ACC112 (cell line): Measurements from ENCODE around the gene IL17RA.

Experiments used
- H2AFZ ChIP-seq: fragments of 200-600 bp; sonication (generic); one replicate; pipeline ENCODE4 v1.6.0; 2017; ENCODE audit warnings: antibody characterized with exemption, low read length; ENCODE audit not compliant: unreplicated experiment
- H3K27ac ChIP-seq: fragments of 200-600 bp; sonication (generic); 2 replicates; pipeline ENCODE4 v1.5.1; 2014; ENCODE audit warnings: low read depth, mild to moderate bottlenecking, antibody characterized with exemption, low read length, moderate library complexity
- H3K27me3 ChIP-seq: fragments of 200-600 bp; sonication (generic); 2 replicates; pipeline ENCODE4 v1.6.1; 2014; ENCODE audit warnings: mild to moderate bottlenecking, antibody characterized with exemption, low read length, moderate library complexity, mixed read lengths; ENCODE audit not compliant: insufficient read depth
- H3K36me3 ChIP-seq: fragments of 200-600 bp; sonication (generic); 2 replicates; pipeline ENCODE4 v1.6.1; 2016; ENCODE audit warnings: mild to moderate bottlenecking, antibody characterized with exemption, low read length, moderate library complexity, mixed read lengths; ENCODE audit not compliant: insufficient read depth
- H3K4me1 ChIP-seq: fragments of 200-600 bp; sonication (generic); one replicate; pipeline ENCODE4 v1.6.1; 2016; ENCODE audit warnings: low read length, mixed read lengths; ENCODE audit not compliant: insufficient read depth, unreplicated experiment, control insufficient read depth
- H3K4me3 ChIP-seq: fragments of 200-600 bp; sonication (generic); 2 replicates; pipeline ENCODE4 v1.5.1; 2014; ENCODE audit warnings: mild to moderate bottlenecking, low read depth, low read length
- H3K79me2 ChIP-seq: fragments of 200-600 bp; sonication (generic); one replicate; pipeline ENCODE4 v1.6.0; 2016; ENCODE audit warnings: low read length; ENCODE audit not compliant: control insufficient read depth, unreplicated experiment, insufficient read depth

IL17RA gene

DNA sequence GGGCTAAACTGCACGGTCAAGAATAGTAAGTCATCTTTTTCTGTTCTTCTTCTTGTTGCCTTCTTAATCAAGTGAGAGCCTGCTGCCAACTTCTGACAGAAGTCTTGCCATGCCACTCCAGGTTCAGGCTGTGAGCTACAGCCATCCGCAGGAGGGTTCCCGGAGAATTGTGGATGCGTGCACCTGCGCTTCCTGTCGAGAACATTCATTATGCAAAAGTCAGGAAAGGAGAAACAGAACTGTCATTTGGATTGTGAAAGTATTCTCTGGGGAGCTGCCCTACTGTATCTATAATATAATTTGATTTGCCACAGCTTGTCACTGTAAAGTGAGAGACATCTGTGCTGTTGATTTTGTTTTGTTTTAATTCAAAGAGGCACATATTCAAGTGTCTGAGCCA, 12.3 kb downstream of the IL17RA start:
- Histone ChIP-seq H3K27me3 (no peaks in the 10 kb centered on the region), H3K79me2 (peaks cover 11% of the 10 kb centered on the region), H3K36me3 (no peaks in the 10 kb centered on the region), H3K27ac (no peak overlapping the region), H3K4me1 (no peaks in the 10 kb centered on the region), H2AFZ (no peak overlapping the region), H3K4me3 (no peak overlapping the region)

DNA sequence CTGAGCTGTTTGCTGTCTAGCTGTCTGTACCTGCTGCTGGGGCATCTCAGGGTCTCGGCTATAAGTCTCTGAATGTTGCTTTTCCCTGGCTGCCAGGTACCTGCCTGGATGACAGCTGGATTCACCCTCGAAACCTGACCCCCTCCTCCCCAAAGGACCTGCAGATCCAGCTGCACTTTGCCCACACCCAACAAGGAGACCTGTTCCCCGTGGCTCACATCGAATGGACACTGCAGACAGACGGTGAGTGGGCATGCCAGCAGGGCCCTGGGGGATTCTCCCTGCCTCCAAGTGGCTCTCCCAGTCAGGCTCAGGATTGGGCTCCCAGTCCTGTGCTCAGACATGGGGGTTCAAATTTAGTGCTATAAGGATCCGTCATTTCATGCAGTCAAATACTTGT, 12.9 kb downstream of the IL17RA start:
- peaks cover 8% of the 10 kb centered on the region for H3K79me2 ChIP-seq
- H3K4me1 ChIP-seq: no peaks in the 10 kb centered on the region
- H2AFZ ChIP-seq: no peak overlapping the region
- no peaks in the 10 kb centered on the region for H3K36me3 ChIP-seq
- H3K4me3 ChIP-seq: no peak overlapping the region
- no peak overlapping the region for H3K27ac ChIP-seq
- H3K27me3 ChIP-seq: no peaks in the 10 kb centered on the region

DNA sequence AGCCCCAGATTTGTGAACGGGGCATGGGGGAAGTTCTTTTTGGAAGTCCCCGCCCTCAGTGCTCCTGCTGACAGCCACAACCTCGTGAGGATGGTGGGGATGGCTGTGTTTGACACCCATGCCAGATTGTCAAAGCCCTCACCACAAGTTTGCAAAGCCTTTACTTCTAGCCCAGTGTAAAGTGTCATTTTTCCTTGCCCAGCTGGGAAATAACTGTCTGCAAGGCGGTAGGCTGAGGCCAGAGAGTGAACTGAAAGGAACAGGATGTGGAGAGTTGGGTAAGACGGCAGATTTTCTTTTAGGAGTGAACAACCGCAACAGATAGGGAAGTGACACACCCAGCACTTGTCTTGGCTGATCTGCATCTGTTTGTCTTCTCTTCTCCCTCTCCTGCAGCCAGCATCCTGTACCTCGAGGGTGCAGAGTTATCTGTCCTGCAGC, 13.6 kb downstream of the IL17RA start:
- Histone ChIP-seq H3K4me3 (no peak overlapping the region), H3K36me3 (no peaks in the 10 kb centered on the region), H3K27ac (no peak overlapping the region), H3K27me3 (no peaks in the 10 kb centered on the region), H3K4me1 (no peaks in the 10 kb centered on the region), H3K79me2 (peaks cover 3% of the 10 kb centered on the region), H2AFZ (no peak overlapping the region)

DNA sequence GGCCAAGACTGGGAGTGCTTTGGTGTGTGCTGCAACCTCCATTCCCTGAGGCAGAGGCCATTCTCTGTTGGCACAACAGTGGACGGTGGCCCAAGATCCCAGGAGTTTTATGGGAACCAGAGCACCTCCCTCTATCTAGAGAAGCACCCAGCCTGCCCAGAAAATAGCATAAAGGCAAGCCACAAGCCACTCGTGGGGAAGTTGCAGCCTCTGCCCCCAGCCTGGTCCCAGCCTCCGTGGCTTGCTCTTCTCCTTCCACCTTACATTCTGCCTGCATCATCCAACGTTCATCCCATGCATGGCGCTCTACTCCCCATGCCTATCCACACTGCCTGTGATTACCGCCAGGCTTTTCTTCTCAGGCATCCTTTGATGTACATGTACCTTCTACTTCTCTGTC, 15.8 kb downstream of the IL17RA start:
- Histone ChIP-seq H3K27me3 (no peaks in the 10 kb centered on the region), H3K36me3 (no peaks in the 10 kb centered on the region), H3K4me1 (no peaks in the 10 kb centered on the region), H2AFZ (no peak overlapping the region), H3K27ac (no peak overlapping the region), H3K4me3 (no peak overlapping the region), H3K79me2 (no peaks in the 10 kb centered on the region)

DNA sequence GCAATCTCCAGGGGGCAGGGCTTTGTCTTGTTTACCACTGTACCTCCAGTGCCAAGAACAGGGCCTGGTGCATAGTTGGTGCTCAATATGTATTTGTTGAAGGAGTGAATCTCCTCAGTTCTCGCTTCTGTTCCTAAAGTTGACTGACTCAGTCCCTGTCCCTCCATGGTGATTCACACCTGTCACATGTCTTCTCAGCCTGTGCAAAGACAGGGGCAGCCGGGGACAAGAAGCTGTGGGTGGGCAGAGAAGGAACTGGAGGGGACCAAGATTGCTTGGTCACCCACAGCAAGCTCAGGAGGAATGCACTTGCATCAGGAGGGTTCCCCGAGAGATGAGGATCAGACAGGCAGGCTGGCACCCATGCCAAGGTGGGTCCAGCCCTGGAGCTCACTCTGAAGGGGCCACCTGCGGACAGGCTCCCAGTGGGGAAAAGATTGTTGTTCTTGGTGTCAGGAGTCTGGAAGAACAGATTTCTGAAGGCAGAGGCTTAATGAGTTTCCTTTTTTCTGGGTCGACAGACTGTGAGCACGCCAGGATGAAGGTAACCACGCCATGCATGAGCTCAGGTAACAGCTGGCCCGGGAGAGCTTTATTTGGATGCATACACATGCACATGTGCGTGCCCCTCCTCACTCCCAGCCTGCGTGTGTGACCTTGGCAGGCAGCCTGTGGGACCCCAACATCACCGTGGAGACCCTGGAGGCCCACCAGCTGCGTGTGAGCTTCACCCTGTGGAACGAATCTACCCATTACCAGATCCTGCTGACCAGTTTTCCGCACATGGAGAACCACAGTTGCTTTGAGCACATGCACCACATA, 16.9 kb downstream of the IL17RA start:
- no peaks in the 10 kb centered on the region for H3K4me1 ChIP-seq
- H3K27ac ChIP-seq: no peak overlapping the region
- no peaks in the 10 kb centered on the region for H3K36me3 ChIP-seq
- H2AFZ ChIP-seq: no peak overlapping the region
- no peak overlapping the region for H3K4me3 ChIP-seq
- H3K79me2 ChIP-seq: no peaks in the 10 kb centered on the region
- H3K27me3 ChIP-seq: no peaks in the 10 kb centered on the region

DNA sequence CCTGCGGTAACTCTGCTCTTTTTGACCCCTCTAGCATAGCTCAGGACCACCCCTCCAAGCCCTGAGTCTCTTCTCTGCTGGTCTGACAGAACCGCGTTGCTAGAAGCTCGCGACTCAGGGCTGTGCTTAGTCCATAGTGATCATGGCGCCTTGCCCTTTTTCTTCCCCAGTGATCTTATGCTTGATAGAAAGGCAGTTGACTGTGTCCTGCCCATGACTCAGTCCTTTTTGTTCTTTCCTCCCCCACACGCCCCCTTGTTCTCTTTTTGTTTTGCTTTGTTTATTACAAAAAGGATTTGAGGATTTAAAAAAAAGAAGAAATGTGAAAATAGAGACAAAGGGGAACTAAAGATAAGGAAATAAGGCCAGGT, 17.5 kb downstream of the IL17RA start:
- H3K27me3 ChIP-seq: no peaks in the 10 kb centered on the region
- no peak overlapping the region for H2AFZ ChIP-seq
- no peaks in the 10 kb centered on the region for H3K36me3 ChIP-seq
- no peaks in the 10 kb centered on the region for H3K4me1 ChIP-seq
- no peak overlapping the region for H3K27ac ChIP-seq
- no peak overlapping the region for H3K4me3 ChIP-seq
- no peaks in the 10 kb centered on the region for H3K79me2 ChIP-seq

DNA sequence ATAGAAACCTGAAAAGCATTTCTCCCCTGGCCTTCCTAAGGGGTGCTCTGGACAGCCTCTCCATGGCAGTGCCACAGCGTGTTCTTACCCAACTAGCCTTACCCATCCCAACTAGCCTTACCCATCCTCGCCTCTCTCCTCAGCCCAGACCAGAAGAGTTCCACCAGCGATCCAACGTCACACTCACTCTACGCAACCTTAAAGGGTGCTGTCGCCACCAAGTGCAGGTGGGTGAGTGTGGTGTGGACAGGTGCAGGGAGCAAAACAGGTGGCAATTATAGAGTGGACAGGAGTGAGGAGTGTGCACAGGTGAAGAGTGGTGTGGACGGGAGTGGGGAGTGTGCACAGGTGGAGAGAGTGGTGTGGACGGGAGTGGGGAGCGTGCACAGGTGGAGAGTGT, 18.6 kb downstream of the IL17RA start:
- H3K27me3 ChIP-seq: no peaks in the 10 kb centered on the region
- no peaks in the 10 kb centered on the region for H3K4me1 ChIP-seq

DNA sequence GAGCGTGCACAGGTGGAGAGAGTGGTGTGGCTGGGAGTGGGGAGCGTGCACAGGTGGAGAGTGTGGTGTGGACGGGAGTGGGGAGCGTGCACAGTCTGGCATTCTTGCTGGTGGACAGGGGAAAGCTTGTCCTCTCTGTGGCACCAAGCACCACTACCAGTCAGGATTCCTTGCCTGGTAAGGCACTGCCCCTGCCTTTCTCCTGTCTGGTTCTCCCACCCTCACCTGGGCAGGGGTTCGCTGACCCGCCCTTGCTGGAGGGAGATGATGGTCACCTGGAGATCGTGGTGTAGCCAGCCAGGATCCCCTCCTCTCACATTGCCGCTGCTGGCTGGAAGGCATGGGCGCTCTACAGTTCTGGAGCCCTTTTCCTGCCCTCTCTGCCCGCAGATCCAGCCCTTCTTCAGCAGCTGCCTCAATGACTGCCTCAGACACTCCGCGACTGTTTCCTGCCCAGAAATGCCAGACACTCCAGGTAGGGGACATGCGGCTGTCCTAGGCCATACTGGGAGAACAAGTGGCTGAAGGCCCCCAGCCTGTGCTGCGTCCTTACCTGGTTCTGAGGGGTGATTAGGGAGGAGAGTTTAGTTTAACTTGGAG, 19.6 kb downstream of the IL17RA start:
- no peak overlapping the region for H3K27ac ChIP-seq
- no peak overlapping the region for H3K4me3 ChIP-seq
- H3K4me1 ChIP-seq: no peaks in the 10 kb centered on the region
- no peaks in the 10 kb centered on the region for H3K79me2 ChIP-seq
- no peaks in the 10 kb centered on the region for H3K36me3 ChIP-seq
- H2AFZ ChIP-seq: no peak overlapping the region
- H3K27me3 ChIP-seq: no peaks in the 10 kb centered on the region

More for the DNA sequence above, 18.6 kb downstream of the IL17RA start:
- Histone ChIP-seq H2AFZ (no peak overlapping the region), H3K27ac (no peak overlapping the region), H3K4me3 (no peak overlapping the region), H3K36me3 (no peaks in the 10 kb centered on the region), H3K79me2 (no peaks in the 10 kb centered on the region)

DNA sequence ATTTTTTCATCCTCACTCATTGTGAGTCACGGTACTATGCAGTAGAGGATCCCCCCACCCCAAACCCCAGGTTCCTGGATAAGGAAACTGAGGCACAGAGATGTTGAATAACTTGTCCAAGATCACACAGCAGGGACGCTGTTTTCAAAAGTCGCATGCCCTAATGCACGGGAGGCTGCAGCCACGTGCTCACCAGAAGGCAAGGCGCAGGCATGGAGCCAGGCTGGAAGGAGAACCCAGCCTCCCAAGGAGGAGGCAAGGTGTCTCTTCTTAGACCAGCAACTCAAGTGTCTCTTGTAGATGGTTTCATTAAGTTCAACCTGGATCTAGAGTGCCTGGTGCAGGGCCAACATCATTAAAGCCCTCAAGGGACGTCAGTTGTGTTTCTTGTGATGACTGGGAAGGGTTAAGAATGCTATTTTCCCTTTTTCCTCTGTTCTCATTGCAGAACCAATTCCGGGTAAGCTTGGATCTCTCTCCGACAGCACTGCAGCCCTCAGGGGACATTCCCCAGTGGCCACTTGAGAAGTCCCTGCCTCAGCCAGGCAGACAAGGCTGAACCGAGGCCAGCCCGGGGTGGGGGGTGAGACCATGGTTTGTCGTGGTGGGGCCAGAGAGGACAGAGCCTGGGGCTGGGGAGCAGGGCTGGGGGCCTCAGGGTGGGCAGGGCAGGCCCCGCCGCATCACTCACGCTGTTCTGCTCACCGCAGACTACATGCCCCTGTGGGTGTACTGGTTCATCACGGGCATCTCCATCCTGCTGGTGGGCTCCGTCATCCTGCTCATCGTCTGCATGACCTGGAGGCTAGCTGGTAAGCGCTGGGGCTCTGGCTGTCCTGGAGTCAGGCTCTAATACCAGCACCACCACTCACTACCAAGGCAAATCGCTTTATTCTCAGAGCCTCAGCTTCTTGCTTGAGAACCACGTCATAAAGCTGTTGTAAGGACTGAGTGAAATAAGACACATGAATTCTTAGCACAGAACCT, 20.6 kb downstream of the IL17RA start:
- no peaks in the 10 kb centered on the region for H3K36me3 ChIP-seq
- H3K4me1 ChIP-seq: no peaks in the 10 kb centered on the region
- H2AFZ ChIP-seq: no peak overlapping the region

DNA sequence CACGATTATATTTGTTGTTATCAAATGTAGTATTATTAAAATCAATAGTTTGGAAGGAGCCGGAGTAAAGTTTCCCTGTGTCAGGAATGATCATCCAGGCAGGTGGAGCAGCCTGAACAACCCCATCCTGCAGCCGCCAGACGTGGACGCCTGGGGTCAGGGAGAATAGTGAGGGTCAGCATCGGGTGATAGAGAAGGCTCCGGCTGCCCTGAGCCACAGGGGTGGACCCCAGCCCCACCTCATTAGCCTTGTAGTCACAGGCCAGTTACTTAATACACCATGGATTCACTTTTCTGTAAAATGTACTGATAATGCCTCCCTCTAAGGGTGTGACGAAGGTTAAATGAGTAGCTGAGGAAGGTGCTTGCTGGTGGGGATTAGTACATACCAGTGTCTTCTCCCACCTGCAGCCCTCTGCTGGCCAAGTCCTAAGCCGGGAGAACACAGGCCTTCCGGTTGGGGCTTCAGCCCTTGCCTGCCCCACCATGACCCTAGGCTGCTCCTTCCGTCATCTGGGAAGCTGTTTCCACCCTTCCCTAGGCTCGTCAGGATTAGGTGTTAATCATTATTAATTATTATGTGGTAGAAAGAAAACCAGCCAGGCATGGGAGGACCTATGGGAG, 21.5 kb downstream of the IL17RA start:
- no peak overlapping the region for H3K27ac ChIP-seq
- no peaks in the 10 kb centered on the region for H3K36me3 ChIP-seq
- no peaks in the 10 kb centered on the region for H3K4me1 ChIP-seq
- no peaks in the 10 kb centered on the region for H3K79me2 ChIP-seq
- H3K4me3 ChIP-seq: no peak overlapping the region
- no peak overlapping the region for H2AFZ ChIP-seq
- no peaks in the 10 kb centered on the region for H3K27me3 ChIP-seq

More for the DNA sequence above, 20.6 kb downstream of the IL17RA start:
- no peak overlapping the region for H3K4me3 ChIP-seq
- H3K27me3 ChIP-seq: no peaks in the 10 kb centered on the region
- H3K79me2 ChIP-seq: no peaks in the 10 kb centered on the region
- H3K27ac ChIP-seq: no peak overlapping the region
